Loucy (cell line): ENCODE data around the gene ABTB2.

ENCODE experiments used
- EZH2phosphoT487 ChIP-seq: fragments of 200-600 bp; IDR thresholded peaks from 2 replicates; pipeline ENCODE4 v1.6.1; 2018; ENCODE audit warnings: antibody characterized with exemption, mild to moderate bottlenecking, moderate library complexity, borderline replicate concordance
- TF ChIP-seq, protein P1 (sequence below): fragments of 200-600 bp; sonication (generic); conservative IDR thresholded peaks from 2 replicates; pipeline ENCODE4 v1.5.1; 2014; ENCODE audit warnings: mild to moderate bottlenecking, antibody characterized with exemption, low read length

DNA sequence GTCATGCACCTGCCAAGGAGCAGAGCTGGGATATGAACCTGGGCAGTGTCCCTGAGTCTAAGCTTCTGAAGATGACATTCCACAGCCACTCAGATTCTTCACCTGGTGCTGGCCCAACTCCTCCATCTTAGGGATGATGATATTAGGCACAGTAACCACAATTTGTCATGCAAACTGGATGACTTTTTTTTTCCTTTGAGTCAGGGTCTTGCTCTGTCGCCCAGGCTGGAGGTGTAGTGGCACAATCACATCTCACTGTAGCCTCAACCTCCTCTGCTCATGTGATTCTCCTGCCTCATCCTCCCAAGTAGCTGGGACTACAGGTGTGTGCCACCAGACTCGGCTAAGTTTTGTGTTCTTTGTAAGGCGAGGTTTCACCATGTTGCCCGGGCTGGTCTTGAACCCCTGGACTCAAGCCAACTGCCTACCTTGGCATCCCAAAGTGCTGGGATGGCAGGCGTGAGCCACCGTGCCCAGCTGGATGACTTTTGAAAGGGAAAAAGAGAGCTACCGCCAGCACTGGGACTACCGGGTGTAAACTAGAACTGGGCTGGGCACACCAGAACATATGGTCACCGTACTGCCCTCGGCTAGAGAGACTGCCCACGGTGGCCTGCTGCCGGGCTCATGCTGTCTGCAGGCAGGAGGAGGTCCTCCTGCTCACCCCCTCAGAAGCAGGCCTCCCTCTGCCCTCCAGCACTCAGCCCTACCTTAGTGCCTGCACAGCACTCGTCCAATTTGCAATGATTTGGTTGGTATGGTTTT is 174.7 kb downstream of the ABTB2 start:
- TF ChIP-seq, protein P1, sequence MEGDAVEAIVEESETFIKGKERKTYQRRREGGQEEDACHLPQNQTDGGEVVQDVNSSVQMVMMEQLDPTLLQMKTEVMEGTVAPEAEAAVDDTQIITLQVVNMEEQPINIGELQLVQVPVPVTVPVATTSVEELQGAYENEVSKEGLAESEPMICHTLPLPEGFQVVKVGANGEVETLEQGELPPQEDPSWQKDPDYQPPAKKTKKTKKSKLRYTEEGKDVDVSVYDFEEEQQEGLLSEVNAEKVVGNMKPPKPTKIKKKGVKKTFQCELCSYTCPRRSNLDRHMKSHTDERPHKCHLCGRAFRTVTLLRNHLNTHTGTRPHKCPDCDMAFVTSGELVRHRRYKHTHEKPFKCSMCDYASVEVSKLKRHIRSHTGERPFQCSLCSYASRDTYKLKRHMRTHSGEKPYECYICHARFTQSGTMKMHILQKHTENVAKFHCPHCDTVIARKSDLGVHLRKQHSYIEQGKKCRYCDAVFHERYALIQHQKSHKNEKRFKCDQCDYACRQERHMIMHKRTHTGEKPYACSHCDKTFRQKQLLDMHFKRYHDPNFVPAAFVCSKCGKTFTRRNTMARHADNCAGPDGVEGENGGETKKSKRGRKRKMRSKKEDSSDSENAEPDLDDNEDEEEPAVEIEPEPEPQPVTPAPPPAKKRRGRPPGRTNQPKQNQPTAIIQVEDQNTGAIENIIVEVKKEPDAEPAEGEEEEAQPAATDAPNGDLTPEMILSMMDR, result no peak
- no peak for TF ChIP-seq EZH2phosphoT487
